GM12878 (cell line): Measurements from ENCODE around the gene TCF12. TPM values are rescaled to one million over a fixed set of nuclear protein-coding genes. Genes with fewer than 3 reads are reported as not detected.

Source experiments
- ATAC-seq: fragments of 200-7000 bp; cut with Tn5 transposase; 3 replicates; pipeline ENCODE4 v1.9.1; 2020; ENCODE audit warnings: mild to moderate bottlenecking, moderate library complexity
- BruUV-seq: library from RNA; stranded (reverse); fragments of 400-500 nt; replicated peaks from 2 replicates; lab custom pipeline; 2021; lab: Mats Ljungman, UMichigan
- CTCF ChIA-PET: fragments of 300-600 bp; sonication (Branson Sonifier 250); formaldehyde crosslinking; extraction: SDS; loops from one replicate; lab custom pipeline; 2021; ENCODE audit warnings: inconsistent platforms; lab: Yijun Ruan, JAX
- POLR2A ChIA-PET: fragments of 350-600 bp; formaldehyde crosslinking; extraction: SDS; loops from one replicate; lab custom pipeline; 2021; ENCODE audit warnings: inconsistent platforms; lab: Charles Lee
- RAD21 ChIA-PET: fragments of 300-600 bp; sonication (Branson Sonifier 250); formaldehyde crosslinking; loops from one replicate; lab custom pipeline; 2023; ENCODE audit warnings: antibody characterized with exemption; ENCODE audit not compliant: unreplicated experiment; lab: Charles Lee
- SMC1A ChIA-PET: fragments of 300-600 bp; sonication (Branson Sonifier 250); formaldehyde crosslinking; loops from one replicate; lab custom pipeline; 2023; ENCODE audit not compliant: unreplicated experiment, uncharacterized antibody; lab: Charles Lee
- DNase-seq: peaks from one replicate; pipeline ENCODE4 v3.0.0-alpha.2; 2011; ENCODE audit warnings: low read depth, low spot score
- FAIRE-seq: peaks from 3 replicates; lab custom pipeline; 2011; peaks lifted over from hg19 to GRCh38; lab: Jason Lieb, UNC
- H2AFZ ChIP-seq: 2 replicates; pipeline ENCODE4 v1.6.0; 2011; ENCODE audit warnings: low read depth, low read length, control low read depth; ENCODE audit not compliant: control insufficient read depth
- H3K27ac ChIP-seq: 2 replicates; pipeline ENCODE4 v1.5.1; 2011; ENCODE audit warnings: control low read depth; ENCODE audit not compliant: control insufficient read depth, insufficient read depth
- H3K27me3 ChIP-seq, 2 experiments: replicated peaks in 1 of 2; 2 replicates each; pipeline versions ENCODE4 v1.6.0 to v1.6.1; 2011; ENCODE audit warnings: low read length in 1 of 2; ENCODE audit not compliant: control insufficient read depth in 2 of 2, insufficient read depth in 2 of 2
- H3K36me3 ChIP-seq, 2 experiments: 2 replicates each; pipeline ENCODE4 v1.5.1; 2011; ENCODE audit warnings: low read length in 1 of 2; ENCODE audit not compliant: control insufficient read depth in 2 of 2, insufficient read depth in 2 of 2
- H3K4me1 ChIP-seq: 2 replicates; pipeline ENCODE4 v1.6.1; 2011; ENCODE audit warnings: mild to moderate bottlenecking, low read length, moderate library complexity, mixed read lengths; ENCODE audit not compliant: control insufficient read depth, insufficient read depth
- H3K4me2 ChIP-seq: 2 replicates; pipeline ENCODE4 v1.6.0; 2011; ENCODE audit warnings: control low read depth; ENCODE audit not compliant: control insufficient read depth, insufficient read depth
- H3K4me3 ChIP-seq: fragments of 200-600 bp; sonication (generic); 2 replicates; pipeline ENCODE4 v1.5.1; 2016
- H3K79me2 ChIP-seq: 2 replicates; pipeline ENCODE4 v1.6.0; 2011; ENCODE audit warnings: low read length; ENCODE audit not compliant: control insufficient read depth, insufficient read depth
- H3K9ac ChIP-seq: 2 replicates; pipeline ENCODE4 v1.8.0; 2011; ENCODE audit warnings: low read length, control low read depth, mixed read lengths; ENCODE audit not compliant: control insufficient read depth, insufficient read depth
- H3K9me3 ChIP-seq: replicated peaks from 3 replicates; pipeline ENCODE4 v1.5.1; 2011; ENCODE audit warnings: mild to moderate bottlenecking, low read length; ENCODE audit not compliant: control insufficient read depth, insufficient read depth
- H4K20me1 ChIP-seq: 2 replicates; pipeline ENCODE4 v1.6.0; 2011; ENCODE audit not compliant: control insufficient read depth, insufficient read depth
- BACH1 ChIP-seq: fragments of 450-650 bp; IDR thresholded peaks from 2 replicates; pipeline ENCODE4 v1.6.1; 2017; ENCODE audit warnings: mild to moderate bottlenecking, borderline replicate concordance
- BCL11A ChIP-seq: IDR thresholded peaks from 2 replicates; pipeline ENCODE4 v1.6.1; 2011; ENCODE audit warnings: low read depth, low read length
- HDAC6 ChIP-seq: fragments of 200-600 bp; sonication (generic); IDR thresholded peaks from one replicate; pipeline ENCODE4 v1.8.0; 2017; ENCODE audit warnings: antibody characterized with exemption; ENCODE audit not compliant: unreplicated experiment
- HDGF ChIP-seq: fragments of 450-650 bp; IDR thresholded peaks from 2 replicates; pipeline ENCODE4 v1.6.1; 2016; ENCODE audit warnings: antibody characterized with exemption
- JUNB ChIP-seq: IDR thresholded peaks from 2 replicates; pipeline ENCODE4 v1.6.1; 2016; ENCODE audit warnings: antibody characterized with exemption, mild to moderate bottlenecking
- JUND ChIP-seq: IDR thresholded peaks from 2 replicates; pipeline ENCODE4 v1.6.1; 2012; ENCODE audit warnings: low read depth, mild to moderate bottlenecking, low read length, improper control_type of control experiment, moderate library complexity
- MEF2A ChIP-seq: IDR thresholded peaks from 2 replicates; pipeline ENCODE4 v1.6.1; 2011; ENCODE audit warnings: low read depth, mild to moderate bottlenecking, low read length, moderate library complexity; ENCODE audit not compliant: insufficient read depth
- MEF2B ChIP-seq: fragments of 450-650 bp; IDR thresholded peaks from 2 replicates; pipeline ENCODE4 v1.6.1; 2018; ENCODE audit warnings: mild to moderate bottlenecking, moderate library complexity; ENCODE audit not compliant: partially characterized antibody, poor library complexity, severe bottlenecking
- MLLT1 ChIP-seq: fragments of 450-650 bp; IDR thresholded peaks from 2 replicates; pipeline ENCODE4 v1.6.1; 2016; ENCODE audit warnings: mild to moderate bottlenecking
- ZNF384 ChIP-seq: IDR thresholded peaks from 2 replicates; pipeline ENCODE4 v1.6.1; 2012; ENCODE audit warnings: low read depth, mild to moderate bottlenecking, low read length, improper control_type of control experiment, borderline replicate concordance
- WGBS: methylation state at CpG from one replicate; pipeline ENCODE4 v1.1.6; 2016; ENCODE audit warnings: low lambda C conversion rate; ENCODE audit not compliant: insufficient replicate concordance, insufficient coverage; ENCODE audit errors: missing lambda C conversion rate; 5-methylcytosine and 5-hydroxymethylcytosine counted together
- in situ Hi-C: fragments of 300-500 bp; cut with MboI; formaldehyde crosslinking; loops from 9 replicates; pipeline ENCODE4 v1.14.3; 2018; ENCODE audit warnings: mixed read lengths
- intact Hi-C: fragments of 100-400 bp; cut with micrococcal nuclease; formaldehyde crosslinking; loops from one replicate; pipeline ENCODE4 v1.14.2; 2022; ENCODE audit not compliant: unreplicated experiment
- polyA plus RNA-seq, 11 experiments: library from polyadenylated mRNA; depleted of rRNA in 4 of 11; unstranded in 6 of 11; stranded (reverse) in 5 of 11; fragments of >200 nt; fragmentation: Nextera tagmentation in 4 of 11; fragmentation: Illumina TruSeq in 1 of 11; extraction: Ambion mirVana in 4 of 11; extraction: Trizol in 1 of 11; gene quantifications; 1 replicate in 1 of 11; 2 replicates in 10 of 11; pipeline versions ENCODE4 v1.2.1 to v1.2.3, GENCODE V29; 2011 to 2016; ENCODE audit warnings: inconsistent platforms in 2 of 11, missing spikeins in 2 of 11, low read depth in 1 of 11
- total RNA-seq, 4 experiments: library from RNA; depleted of rRNA in 3 of 4; stranded (reverse); fragments of >200 nt in 3 of 4; fragmentation: Illumina TruSeq in 1 of 4; extraction: Trizol in 1 of 4; gene quantifications; 2 replicates each; pipeline versions ENCODE4 v1.2.1 to v1.2.3, GENCODE V29; 2013 to 2021

Gene TCF12
- total and polyA plus RNA-seq, 10 of the 15 experiments (the other 5 are each of a cell fraction or from before 2014, with no cell fraction given), result 8.2 to 70.9 (median 49.5) TPM

GRCh38 chr15:57146506-57147201, 228.2 kb downstream of the TCF12 start (continued):
- TF ChIP-seq MLLT1 (no peak), HDGF (no peak), HDAC6 (no peak), JUNB (no peak), BACH1 (no peak)

GRCh38 chr15:57147621-57148020, 229.2 kb downstream of the TCF12 start:
- Histone ChIP-seq H3K4me3 (no peak overlapping the region), H3K27me3 (no peaks in the 10 kb centered on the region), H4K20me1 (no peaks in the 10 kb centered on the region), H3K4me2 (no peak overlapping the region), H3K9ac (no peak overlapping the region), H3K79me2 (no peaks in the 10 kb centered on the region; the same call in none of the 2 replicates), H3K4me1 (peaks cover 15% of the 10 kb centered on the region), H3K27ac (no peak overlapping the region; the same call in 1 of the 2 replicates), H2AFZ (no peak overlapping the region), H3K9me3 (peaks cover 14% of the 10 kb centered on the region), H3K36me3 (peaks cover 0 to 2% of the 10 kb centered on the region in 2 experiments; a peak in 1 of 4 replicates)
- ATAC-seq (no peak), FAIRE-seq (no peak), DNase-seq (no peak)
- ChIA-PET RAD21 (interaction anchor here (0.9 to 6.8 kb wide), 32 partner anchors 8 to 653 kb away, joined by 3 to 145 read pairs (median 6); no protein-coding TSS in a partner anchor), CTCF (interaction anchor here (0.7 to 7.3 kb wide), 35 partner anchors 9 to 395 kb away, joined by 3 to 267 read pairs (median 5); no protein-coding TSS in a partner anchor), SMC1A (interaction anchor here (0.6 to 10.6 kb wide), 38 partner anchors 8 to 1033 kb away, joined by 3 to 176 read pairs (median 6); partner anchors contain the start of gene TCF12), POLR2A (no interaction called here)
- WGBS, result 100% methylated on average over 1 of the region's 1 CpG
- TF ChIP-seq MEF2A (no peak), ZNF384 (peak; percentile 20; the same call in 1 of the 2 replicates), BCL11A (no peak), MEF2B (no peak), JUND (no peak)
- in situ Hi-C loops, result loop anchor here (5.0 kb wide), 1 partner anchor 385 kb away; no protein-coding TSS in a partner anchor
- BruUV-seq, result no TSS peak
- intact Hi-C loops, result loop anchor here (2.0 to 10.0 kb wide), 5 partner anchors 65 to 653 kb away; no protein-coding TSS in a partner anchor
